ENCODE data around the gene IGFLR1.

IGFLR1 gene

DNA sequence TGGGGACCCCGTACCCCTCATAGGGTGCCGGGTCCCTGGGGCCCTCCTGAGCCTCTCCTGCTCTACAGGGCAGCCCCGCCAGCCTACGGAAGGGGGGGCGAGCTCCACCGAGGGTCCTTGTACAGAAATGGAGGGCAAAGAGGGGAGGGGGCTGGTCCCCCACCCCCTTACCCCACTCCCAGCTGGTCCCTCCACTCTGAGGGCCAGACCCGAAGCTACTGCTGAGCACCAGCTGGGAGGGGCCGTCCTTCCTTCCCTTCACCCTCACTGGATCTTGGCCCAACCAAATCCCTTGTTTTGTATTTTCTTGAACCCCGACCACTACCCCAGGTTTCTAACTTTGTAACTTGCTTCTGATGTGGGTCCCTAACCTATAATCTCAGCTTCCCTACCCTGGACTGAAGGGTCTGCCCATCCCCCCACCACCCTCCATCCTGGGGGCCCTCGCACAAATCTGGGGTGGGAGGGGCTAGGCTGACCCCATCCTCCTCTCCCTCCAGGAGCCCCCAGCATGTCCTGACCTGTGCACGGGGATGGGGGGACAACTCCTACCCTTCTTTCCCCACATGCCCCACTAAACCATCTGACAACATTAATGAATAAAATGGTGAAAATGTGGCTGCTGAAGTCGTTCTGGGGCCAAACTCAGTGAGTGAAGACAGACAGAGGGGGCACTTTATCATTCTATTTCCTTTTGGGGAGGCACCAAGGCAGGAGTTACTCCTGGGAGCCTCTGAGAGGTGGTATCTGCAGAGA, 46.1 kb upstream of the IGFLR1 start:
- FAIRE-seq (no peak), DNase-seq (ENCODE audit: insufficient read length, low spot score) (no peak)
- TF ChIP-seq, protein P1, sequence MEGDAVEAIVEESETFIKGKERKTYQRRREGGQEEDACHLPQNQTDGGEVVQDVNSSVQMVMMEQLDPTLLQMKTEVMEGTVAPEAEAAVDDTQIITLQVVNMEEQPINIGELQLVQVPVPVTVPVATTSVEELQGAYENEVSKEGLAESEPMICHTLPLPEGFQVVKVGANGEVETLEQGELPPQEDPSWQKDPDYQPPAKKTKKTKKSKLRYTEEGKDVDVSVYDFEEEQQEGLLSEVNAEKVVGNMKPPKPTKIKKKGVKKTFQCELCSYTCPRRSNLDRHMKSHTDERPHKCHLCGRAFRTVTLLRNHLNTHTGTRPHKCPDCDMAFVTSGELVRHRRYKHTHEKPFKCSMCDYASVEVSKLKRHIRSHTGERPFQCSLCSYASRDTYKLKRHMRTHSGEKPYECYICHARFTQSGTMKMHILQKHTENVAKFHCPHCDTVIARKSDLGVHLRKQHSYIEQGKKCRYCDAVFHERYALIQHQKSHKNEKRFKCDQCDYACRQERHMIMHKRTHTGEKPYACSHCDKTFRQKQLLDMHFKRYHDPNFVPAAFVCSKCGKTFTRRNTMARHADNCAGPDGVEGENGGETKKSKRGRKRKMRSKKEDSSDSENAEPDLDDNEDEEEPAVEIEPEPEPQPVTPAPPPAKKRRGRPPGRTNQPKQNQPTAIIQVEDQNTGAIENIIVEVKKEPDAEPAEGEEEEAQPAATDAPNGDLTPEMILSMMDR (IDR thresholded peaks at IDR 0.05; ENCODE audit: insufficient read depth, missing control alignments) = no peak

DNA sequence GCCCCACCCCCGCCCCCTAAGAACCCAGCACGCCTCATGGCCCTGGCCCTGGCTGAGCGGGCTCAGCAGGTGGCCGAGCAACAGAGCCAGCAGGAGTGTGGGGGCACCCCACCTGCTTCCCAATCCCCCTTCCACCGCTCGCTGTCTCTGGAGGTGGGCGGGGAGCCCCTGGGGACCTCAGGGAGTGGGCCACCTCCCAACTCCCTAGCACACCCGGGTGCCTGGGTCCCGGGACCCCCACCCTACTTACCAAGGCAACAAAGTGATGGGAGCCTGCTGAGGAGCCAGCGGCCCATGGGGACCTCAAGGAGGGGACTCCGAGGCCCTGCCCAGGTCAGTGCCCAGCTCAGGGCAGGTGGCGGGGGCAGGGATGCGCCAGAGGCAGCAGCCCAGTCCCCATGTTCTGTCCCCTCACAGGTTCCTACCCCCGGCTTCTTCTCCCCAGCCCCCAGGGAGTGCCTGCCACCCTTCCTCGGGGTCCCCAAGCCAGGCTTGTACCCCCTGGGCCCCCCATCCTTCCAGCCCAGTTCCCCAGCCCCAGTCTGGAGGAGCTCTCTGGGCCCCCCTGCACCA, 45.1 kb upstream of the IGFLR1 start:
- TF ChIP-seq, protein P1 (IDR thresholded peaks at IDR 0.05; ENCODE audit: insufficient read depth, missing control alignments) = no peak
- DNase-seq (ENCODE audit: insufficient read length, low spot score) (no peak), FAIRE-seq (no peak)

DNA sequence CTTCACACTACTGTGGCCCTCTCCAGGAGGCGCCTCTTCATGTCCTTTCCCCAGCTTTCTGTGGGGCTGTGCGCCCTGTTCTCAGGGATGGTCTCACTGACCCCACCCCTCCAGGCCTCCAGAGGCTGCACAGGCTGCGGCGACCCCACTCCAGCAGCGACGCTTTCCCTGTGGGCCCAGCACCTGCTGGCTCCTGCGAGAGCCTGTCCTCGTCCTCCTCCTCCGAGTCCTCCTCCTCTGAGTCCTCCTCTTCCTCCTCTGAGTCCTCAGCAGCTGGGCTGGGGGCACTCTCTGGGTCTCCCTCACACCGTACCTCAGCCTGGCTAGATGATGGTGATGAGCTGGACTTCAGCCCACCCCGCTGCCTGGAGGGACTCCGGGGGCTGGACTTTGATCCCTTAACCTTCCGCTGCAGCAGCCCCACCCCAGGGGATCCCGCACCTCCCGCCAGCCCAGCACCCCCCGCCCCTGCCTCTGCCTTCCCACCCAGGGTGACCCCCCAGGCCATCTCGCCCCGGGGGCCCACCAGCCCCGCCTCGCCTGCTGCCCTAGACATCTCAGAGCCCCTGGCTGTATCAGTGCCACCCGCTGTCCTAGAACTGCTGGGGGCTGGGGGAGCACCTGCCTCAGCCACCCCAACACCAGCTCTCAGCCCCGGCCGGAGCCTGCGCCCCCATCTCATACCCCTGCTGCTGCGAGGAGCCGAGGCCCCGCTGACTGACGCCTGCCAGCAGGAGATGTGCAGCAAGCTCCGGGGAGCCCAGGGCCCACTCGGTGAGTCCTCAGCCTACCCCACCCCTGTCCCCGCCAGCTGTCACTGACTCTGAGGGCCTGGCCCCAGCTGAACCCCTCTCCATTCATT, 44.3 kb upstream of the IGFLR1 start:
- TF ChIP-seq, protein P1 (IDR thresholded peaks at IDR 0.05; ENCODE audit: insufficient read depth, missing control alignments) = no peak
- no peak for DNase-seq (ENCODE audit: insufficient read length, low spot score)
- FAIRE-seq = no peak

DNA sequence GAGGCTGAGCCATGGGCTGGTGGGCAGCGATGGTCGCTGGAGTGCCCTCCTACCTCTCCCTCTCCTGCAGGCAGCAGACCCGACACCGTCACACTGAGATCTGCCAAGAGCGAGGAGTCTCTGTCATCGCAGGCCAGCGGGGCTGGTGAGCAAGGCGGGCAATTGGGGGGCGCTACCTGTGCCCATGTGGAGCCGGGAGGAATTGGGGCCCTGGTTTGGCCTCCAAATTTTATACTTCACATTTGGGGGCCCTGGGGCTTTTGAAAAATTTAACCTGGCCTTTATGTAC, 43.0 kb upstream of the IGFLR1 start:
- TF ChIP-seq, protein P1 (IDR thresholded peaks at IDR 0.05; ENCODE audit: insufficient read depth, missing control alignments) = no peak
- no peak for FAIRE-seq
- no peak for DNase-seq (ENCODE audit: insufficient read length, low spot score)

DNA sequence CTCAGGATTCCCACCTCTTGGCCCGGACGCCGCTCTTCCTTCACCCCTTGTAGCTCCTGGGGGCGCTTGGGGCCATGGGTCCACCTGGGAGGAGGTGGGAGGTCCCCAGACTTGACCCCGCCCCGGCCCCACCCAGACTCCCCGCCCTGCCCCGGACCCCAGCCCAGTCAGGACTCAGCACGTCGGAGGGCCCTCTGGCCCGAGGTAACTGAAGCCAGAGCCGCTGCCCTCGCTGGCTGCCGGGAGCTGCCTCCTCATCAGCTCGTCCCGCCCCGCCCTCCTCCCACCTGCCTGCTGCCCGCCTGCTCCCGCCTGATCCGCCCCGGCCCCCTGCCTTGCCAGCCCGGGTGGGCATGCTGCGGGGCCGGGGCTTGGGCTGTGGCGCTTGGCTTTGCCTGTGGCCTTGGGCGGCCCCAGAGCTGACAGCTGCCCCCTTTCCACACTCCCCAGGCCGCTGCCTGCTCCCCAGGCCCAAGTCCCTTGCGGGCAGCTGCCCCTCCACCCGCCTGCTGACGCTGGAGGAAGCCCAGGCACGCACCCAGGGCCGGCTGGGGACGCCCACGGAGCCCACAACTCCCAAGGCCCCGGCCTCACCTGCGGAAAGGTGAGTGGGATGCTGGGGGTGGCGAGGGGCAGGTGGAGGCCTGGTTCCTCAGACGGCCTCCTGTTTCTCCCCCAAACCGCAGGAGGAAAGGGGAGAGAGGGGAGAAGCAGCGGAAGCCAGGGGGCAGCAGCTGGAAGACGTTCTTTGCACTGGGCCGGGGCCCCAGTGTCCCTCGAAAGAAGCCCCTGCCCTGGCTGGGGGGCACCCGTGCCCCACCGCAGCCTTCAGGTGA, 42.5 kb upstream of the IGFLR1 start:
- FAIRE-seq = no peak
- TF ChIP-seq, protein P1 (IDR thresholded peaks at IDR 0.05; ENCODE audit: insufficient read depth, missing control alignments) = no peak
- DNase-seq (ENCODE audit: insufficient read length, low spot score) = no peak

DNA sequence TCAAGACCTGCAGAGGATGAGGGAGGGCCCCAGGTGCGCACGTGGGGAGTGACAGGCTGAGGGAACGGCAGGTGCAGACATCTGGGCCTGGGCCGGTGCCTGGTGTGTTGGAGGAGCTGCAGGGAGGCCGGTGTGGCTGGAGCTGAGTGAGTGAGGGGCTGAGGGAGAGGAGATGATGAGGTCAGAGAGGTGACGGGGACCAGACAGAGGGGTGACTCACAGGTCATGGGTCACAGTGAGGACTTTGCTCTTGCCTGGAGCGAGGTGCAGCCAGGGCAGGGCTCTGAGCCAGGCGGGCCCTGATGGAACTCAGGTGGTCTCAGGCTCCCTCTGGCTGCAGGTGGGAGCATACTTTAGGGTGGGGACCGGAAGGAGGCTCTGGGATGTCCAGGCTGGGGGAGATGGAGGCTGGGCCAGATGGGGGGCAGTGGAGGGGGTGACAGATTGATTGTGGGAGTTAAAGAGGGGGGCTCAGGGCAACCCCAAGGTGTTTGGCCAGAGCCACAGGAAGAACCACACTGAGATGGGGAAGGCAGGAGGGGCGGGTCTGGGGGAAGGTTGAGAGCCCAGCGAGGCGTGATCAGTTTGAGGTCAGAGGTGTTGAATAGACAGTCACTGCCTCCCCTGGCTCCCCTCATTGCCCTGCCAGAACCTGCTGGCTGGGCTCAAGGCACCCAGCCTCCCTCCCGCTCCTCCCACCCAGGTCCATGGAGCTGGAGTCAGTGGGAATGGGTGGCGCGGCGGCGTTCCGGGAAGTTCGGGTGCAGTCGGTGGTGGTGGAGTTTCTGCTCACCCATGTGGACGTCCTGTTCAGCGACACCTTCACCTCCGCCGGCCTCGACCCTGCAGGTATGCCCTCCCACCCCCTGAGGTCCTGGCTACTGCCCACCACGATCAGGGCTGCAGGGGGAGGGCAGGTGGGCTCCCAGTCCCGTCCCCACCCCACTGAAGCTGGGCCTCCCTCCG, 41.5 kb upstream of the IGFLR1 start:
- TF ChIP-seq, protein P1 (IDR thresholded peaks at IDR 0.05; ENCODE audit: insufficient read depth, missing control alignments) = no peak
- no peak for FAIRE-seq
- DNase-seq (ENCODE audit: insufficient read length, low spot score) = no peak
